HG02852 (cell line): Measurements from ENCODE around the gene RASGEF1C.

Experiments used
- ATAC-seq: cut with Tn5 transposase; IDR thresholded peaks from one replicate; pipeline ENCODE4 v1.9.1; 2021; ENCODE audit warnings: mild to moderate bottlenecking, moderate library complexity; ENCODE audit not compliant: unreplicated experiment

Gene RASGEF1C

GRCh38 chr5:180161420-180162303 lies 47.3 kb downstream of the RASGEF1C start:
- ATAC-seq: no peak

GRCh38 chr5:180160789-180161188 lies 48.2 kb downstream of the RASGEF1C start:
- ATAC-seq: no peak

- no peak for ATAC-seq
These were observed 48.8 kb downstream of the RASGEF1C start for GRCh38 chr5:180160215-180160614.

GRCh38 chr5:180159756-180160155 lies 49.3 kb downstream of the RASGEF1C start:
- ATAC-seq: no peak

GRCh38 chr5:180157866-180158265 lies 51.1 kb downstream of the RASGEF1C start:
- ATAC-seq: no peak

- ATAC-seq: no peak
These were observed 52.9 kb downstream of the RASGEF1C start for GRCh38 chr5:180156141-180156540.

GRCh38 chr5:180155365-180155926 lies 53.6 kb downstream of the RASGEF1C start:
- no peak for ATAC-seq

- no peak for ATAC-seq
These were observed 54.1 kb downstream of the RASGEF1C start for GRCh38 chr5:180154821-180155364.

GRCh38 chr5:180153991-180154390 lies 55.0 kb downstream of the RASGEF1C start:
- no peak for ATAC-seq

GRCh38 chr5:180153099-180153498 lies 55.9 kb downstream of the RASGEF1C start:
- no peak for ATAC-seq

- ATAC-seq: no peak
These were observed 65.2 kb downstream of the RASGEF1C start for GRCh38 chr5:180143656-180144364.

- no peak for ATAC-seq
These were observed 66.0 kb downstream of the RASGEF1C start for GRCh38 chr5:180142824-180143610.

- no peak for ATAC-seq
These were observed 66.8 kb downstream of the RASGEF1C start for GRCh38 chr5:180142021-180142765.

GRCh38 chr5:180141068-180141660 lies 67.8 kb downstream of the RASGEF1C start:
- ATAC-seq: no peak

GRCh38 chr5:180140571-180140970 lies 68.4 kb downstream of the RASGEF1C start:
- ATAC-seq: no peak

- ATAC-seq: no peak
These were observed 68.9 kb downstream of the RASGEF1C start for GRCh38 chr5:180140079-180140554.

- no peak for ATAC-seq
These were observed 69.3 kb downstream of the RASGEF1C start for GRCh38 chr5:180139731-180140055.

- no peak for ATAC-seq
These were observed 69.9 kb downstream of the RASGEF1C start for GRCh38 chr5:180138976-180139730.
